ENCODE data around the gene GOLGA8B. TPM values are rescaled to one million over a fixed set of nuclear protein-coding genes. Genes with fewer than 3 reads are reported as not detected.

The GOLGA8B gene
- total RNA-seq, 4 donors from 2014 or later, result 59.3 to 120 (median 86.5) TPM

DNA sequence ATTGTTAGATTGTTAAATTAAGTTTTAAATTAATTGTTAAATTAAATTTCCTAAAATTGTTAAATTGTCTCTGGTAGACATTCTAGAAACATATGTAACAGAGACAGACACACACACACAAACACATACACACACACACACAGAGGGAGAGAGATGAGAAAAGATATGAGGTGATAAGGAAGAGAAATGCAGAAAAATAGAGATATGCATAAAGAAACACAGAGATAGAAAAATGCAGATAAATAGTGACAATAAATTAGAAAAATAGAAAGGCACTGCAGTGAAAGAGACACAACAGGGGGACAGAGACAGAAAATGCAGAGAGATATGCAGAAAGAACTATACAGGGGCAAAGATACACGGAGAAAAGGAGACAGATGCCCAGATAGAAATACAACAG is 25.1 kb upstream of the GOLGA8B start:
- DNase-seq (ENCODE audit: low spot score), result no peak
- no peak for TF ChIP-seq CTCF (IDR thresholded peaks at IDR 0.05)
- ATAC-seq (ENCODE audit: low FRiP score), result no peak

DNA sequence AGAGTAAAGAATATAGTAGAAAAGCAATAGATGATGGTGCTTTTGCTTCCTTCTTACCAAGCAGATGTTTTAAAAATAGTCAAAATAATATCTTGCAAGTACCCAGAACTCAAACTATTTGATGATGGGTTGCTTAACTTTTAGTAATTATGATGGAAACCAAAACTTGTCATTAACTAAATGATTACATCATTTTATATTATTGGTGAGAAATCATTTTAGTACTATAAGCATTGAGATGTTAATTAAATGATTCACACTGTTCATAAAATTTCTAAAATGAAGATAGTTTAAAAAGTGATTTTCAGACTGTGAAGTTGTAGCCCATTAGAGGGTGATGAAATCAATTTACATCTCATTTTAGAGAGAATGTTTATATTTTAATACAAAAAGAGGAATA is 24.4 kb upstream of the GOLGA8B start:
- DNase-seq (ENCODE audit: low spot score), result no peak
- ATAC-seq (ENCODE audit: low FRiP score), result no peak
- no peak for TF ChIP-seq CTCF (IDR thresholded peaks at IDR 0.05)

- no peak for DNase-seq (ENCODE audit: low spot score)
- no peak for TF ChIP-seq CTCF (IDR thresholded peaks at IDR 0.05)
- no peak for ATAC-seq (ENCODE audit: low FRiP score)
Observed at GRCh38 chr15:34606545-34606944, 23.1 kb upstream of the GOLGA8B start.

DNA sequence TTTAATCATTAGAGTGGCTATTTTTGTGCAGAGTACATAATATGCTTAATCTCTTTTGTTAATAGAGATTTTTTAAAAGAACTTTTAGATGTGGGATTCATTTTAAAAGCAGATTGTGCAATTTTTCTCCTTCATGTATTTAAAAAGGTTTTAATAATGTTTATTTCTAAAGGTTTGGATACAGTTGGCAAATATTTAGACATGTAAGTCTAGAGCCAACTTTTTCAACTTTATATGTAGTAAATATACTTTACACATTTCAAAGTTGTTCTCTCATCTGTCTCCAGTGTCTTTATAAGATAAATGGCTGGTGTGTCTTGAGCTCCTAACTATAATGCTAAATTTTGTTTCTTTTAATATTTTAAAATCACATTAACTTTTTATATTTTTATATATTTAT is 22.7 kb upstream of the GOLGA8B start:
- no peak for ATAC-seq (ENCODE audit: low FRiP score)
- TF ChIP-seq CTCF (IDR thresholded peaks at IDR 0.05), result no peak
- no peak for DNase-seq (ENCODE audit: low spot score)

DNA sequence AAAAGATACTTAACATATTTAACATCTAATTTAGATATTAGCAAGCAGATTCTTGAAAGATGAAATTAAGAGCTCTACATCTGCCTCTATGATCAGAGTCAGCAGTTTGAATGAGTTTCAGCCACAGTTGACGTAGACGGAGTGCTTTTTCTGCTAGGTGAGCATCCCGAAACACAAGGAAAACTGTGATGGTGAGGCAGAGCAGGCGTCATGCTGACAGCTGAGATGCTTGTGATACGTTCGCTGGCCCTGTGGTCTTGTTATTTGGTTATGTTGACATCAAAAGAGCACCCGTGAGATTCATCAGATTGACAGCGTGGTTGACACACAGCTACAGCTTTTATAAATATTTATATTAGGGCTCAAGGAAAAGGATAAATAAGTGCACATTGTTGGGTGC is 19.6 kb upstream of the GOLGA8B start:
- no peak for TF ChIP-seq CTCF (IDR thresholded peaks at IDR 0.05)
- ATAC-seq (ENCODE audit: low FRiP score), result no peak
- no peak for DNase-seq (ENCODE audit: low spot score)

- no peak for DNase-seq (ENCODE audit: low spot score)
- TF ChIP-seq CTCF (IDR thresholded peaks at IDR 0.05), result no peak
- no peak for ATAC-seq (ENCODE audit: low FRiP score)
Observed at GRCh38 chr15:34600923-34601322, 17.5 kb upstream of the GOLGA8B start.

DNA sequence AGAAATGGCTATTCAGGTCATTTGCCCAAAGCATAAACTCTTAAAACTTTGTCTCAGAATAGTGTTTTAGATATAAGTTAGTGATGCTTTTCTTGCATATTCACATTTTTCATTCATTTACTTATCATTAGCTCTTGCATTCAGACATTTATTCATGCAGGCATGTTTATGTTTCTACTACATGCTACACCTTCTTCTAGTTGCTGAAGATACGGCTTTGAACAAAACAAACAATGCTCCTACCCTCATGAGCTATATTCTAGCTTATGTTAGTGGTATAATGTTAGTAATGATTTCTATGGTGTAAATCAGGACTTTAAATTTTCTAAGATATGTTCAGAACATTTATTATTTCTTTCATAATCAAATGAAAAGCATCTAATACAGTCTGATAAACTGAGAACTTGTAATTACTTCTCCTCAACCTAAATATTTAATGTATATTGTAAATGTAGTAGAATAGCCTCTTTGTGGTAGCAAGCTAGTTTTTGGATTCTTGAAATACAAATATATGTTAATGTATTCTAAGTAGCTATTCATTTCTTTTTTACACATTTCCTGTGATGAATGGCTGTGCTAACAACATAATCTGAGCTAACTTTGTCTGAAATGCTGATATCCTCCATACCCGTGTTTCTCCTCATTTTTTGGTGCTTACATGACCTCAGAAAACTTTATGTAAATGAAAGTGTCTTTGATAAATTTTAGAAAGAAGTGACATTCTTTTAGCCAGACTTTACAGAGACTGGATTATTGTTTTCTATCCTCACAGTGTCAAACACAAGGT is 15.5 kb upstream of the GOLGA8B start:
- no peak for ATAC-seq (ENCODE audit: low FRiP score)
- no peak for DNase-seq (ENCODE audit: low spot score)
- TF ChIP-seq CTCF (IDR thresholded peaks at IDR 0.05), result no peak
